Fibroblast of pulmonary artery (primary cell): ENCODE results near the gene PRICKLE3.

Experiments
- DNase-seq: peaks from one replicate; pipeline ENCODE4 v3.0.0-alpha.2; 2010; ENCODE audit warnings: low read depth
- H3K4me3 ChIP-seq: replicated peaks from 2 replicates; pipeline ENCODE4 v1.5.1; 2011; ENCODE audit warnings: low read depth, mild to moderate bottlenecking, control low read depth, low read length, moderate library complexity
- CTCF ChIP-seq: IDR thresholded peaks from 2 replicates; pipeline ENCODE4 v1.5.1; 2011; ENCODE audit warnings: mild to moderate bottlenecking, control low read depth, low read length, inconsistent platforms; ENCODE audit errors: missing control alignments

The PRICKLE3 gene

GRCh38 chrX:49186125-49187027, at the start of gene PRICKLE3:
Gene PRICKLE3, minus strand, starts transcription at chrX:49186373. Its CDS starts 76 bp downstream, at chrX:49186297.
- H3K4me3 ChIP-seq = peak within 1 kb of the TSS; percentile 69
- TF ChIP-seq CTCF = no peak
- DNase-seq = peak; percentile 46

- TF ChIP-seq CTCF = no peak
- no peak overlapping the region for H3K4me3 ChIP-seq
- no peak for DNase-seq
Observed at GRCh38 chrX:49233887-49234555, 47.8 kb upstream of the PRICKLE3 start.

GRCh38 chrX:49233176-49233575, 47.0 kb upstream of the PRICKLE3 start, which contains the start of gene CACNA1F:
Gene CACNA1F, minus strand, starts transcription at chrX:49233340. Its CDS starts 31 bp downstream, at chrX:49233309.
- TF ChIP-seq CTCF = no peak
- H3K4me3 ChIP-seq = no peak within 1 kb of the TSS
- no peak for DNase-seq

- no peak overlapping the region for H3K4me3 ChIP-seq
- no peak for DNase-seq
- TF ChIP-seq CTCF = no peak
Observed at GRCh38 chrX:49232525-49232924, 46.4 kb upstream of the PRICKLE3 start.

GRCh38 chrX:49231333-49232000, 45.3 kb upstream of the PRICKLE3 start:
- no peak overlapping the region for H3K4me3 ChIP-seq
- TF ChIP-seq CTCF = no peak
- no peak for DNase-seq

- no peak for TF ChIP-seq CTCF
- no peak for DNase-seq
- H3K4me3 ChIP-seq = no peak overlapping the region
Observed at GRCh38 chrX:49230500-49231232, 44.5 kb upstream of the PRICKLE3 start.
